Trophoblast cell (in vitro differentiated cells and primary cell): ENCODE measurements around the gene GSTM5.
"Not testable (repeated sequence)": the region's sequence is repeated elsewhere in the genome, so short reads cannot be mapped to it uniquely, and the experiment has no call there.

Experiments used
- DNase-seq, 2 donors: peaks; one replicate each; pipeline ENCODE4 v3.0.0-alpha.2; 2016
- H2AFZ ChIP-seq: 2 replicates; pipeline ENCODE4 v1.6.1; 2013; ENCODE audit warnings: low read length, moderate library complexity, mild to moderate bottlenecking; ENCODE audit not compliant: insufficient read depth, poor library complexity
- H2AK5ac ChIP-seq: 2 replicates; pipeline ENCODE4 v1.6.1; 2013; ENCODE audit warnings: mild to moderate bottlenecking, low read length
- H2BK120ac ChIP-seq: 2 replicates; pipeline ENCODE4 v1.6.1; 2013; ENCODE audit warnings: low read length, mild to moderate bottlenecking, moderate library complexity; ENCODE audit not compliant: insufficient read depth, poor library complexity
- H2BK12ac ChIP-seq: 2 replicates; pipeline ENCODE4 v1.6.1; 2013; ENCODE audit warnings: mild to moderate bottlenecking, low read length, moderate library complexity
- H2BK5ac ChIP-seq: 2 replicates; pipeline ENCODE4 v1.6.1; 2013; ENCODE audit warnings: low read length, low read depth, moderate library complexity, mild to moderate bottlenecking; ENCODE audit not compliant: poor library complexity
- H3K14ac ChIP-seq: 2 replicates; pipeline ENCODE4 v1.6.1; 2013; ENCODE audit warnings: mild to moderate bottlenecking, low read length
- H3K18ac ChIP-seq: 2 replicates; pipeline ENCODE4 v1.6.1; 2013; ENCODE audit warnings: mild to moderate bottlenecking, low read length
- H3K23ac ChIP-seq: 2 replicates; pipeline ENCODE4 v1.6.1; 2013; ENCODE audit warnings: low read length
- H3K27ac ChIP-seq: 2 replicates; pipeline ENCODE4 v1.5.1; 2013; ENCODE audit warnings: low read depth, mild to moderate bottlenecking, inconsistent platforms, low read length, moderate library complexity
- H3K27me3 ChIP-seq: 2 replicates; pipeline ENCODE4 v1.6.1; 2013; ENCODE audit warnings: inconsistent platforms, mild to moderate bottlenecking, low read length, moderate library complexity; ENCODE audit not compliant: insufficient read depth
- H3K36me3 ChIP-seq, 2 experiments: 1 replicate in 1 of 2; 2 replicates in 1 of 2; pipeline ENCODE4 v1.6.1; 2013; ENCODE audit warnings: low read length in 2 of 2, mild to moderate bottlenecking in 2 of 2, moderate library complexity in 1 of 2; ENCODE audit not compliant: insufficient read depth in 2 of 2, control insufficient read depth in 1 of 2
- H3K4ac ChIP-seq: 2 replicates; pipeline ENCODE4 v1.6.1; 2013; ENCODE audit warnings: low read depth, mild to moderate bottlenecking, low read length, moderate library complexity
- H3K4me1 ChIP-seq, 2 experiments: 1 replicate in 1 of 2; 2 replicates in 1 of 2; pipeline ENCODE4 v1.6.1; 2013; ENCODE audit warnings: low read length in 2 of 2, mild to moderate bottlenecking in 2 of 2, moderate library complexity in 1 of 2; ENCODE audit not compliant: insufficient read depth in 2 of 2, control insufficient read depth in 1 of 2
- H3K4me2 ChIP-seq: 2 replicates; pipeline ENCODE4 v1.6.1; 2013; ENCODE audit warnings: inconsistent platforms, mild to moderate bottlenecking, low read length, moderate library complexity
- H3K4me3 ChIP-seq: 2 replicates; pipeline ENCODE4 v1.5.1; 2013; ENCODE audit warnings: mild to moderate bottlenecking, low read depth, low read length, inconsistent platforms
- H3K79me1 ChIP-seq: one replicate; pipeline ENCODE4 v1.6.1; 2013; ENCODE audit warnings: low read length
- H3K79me2 ChIP-seq: 2 replicates; pipeline ENCODE4 v1.6.1; 2013; ENCODE audit warnings: low read length, mild to moderate bottlenecking; ENCODE audit not compliant: control insufficient read depth, insufficient read depth, poor library complexity
- H3K9ac ChIP-seq: 2 replicates; pipeline ENCODE4 v1.6.1; 2013; ENCODE audit warnings: mild to moderate bottlenecking, low read length
- H3K9me3 ChIP-seq: 2 replicates; pipeline ENCODE4 v1.6.1; 2013; ENCODE audit warnings: low read depth, mild to moderate bottlenecking, control low read depth, inconsistent platforms, low read length; ENCODE audit not compliant: insufficient read depth
- H4K12ac ChIP-seq: 2 replicates; pipeline ENCODE4 v1.6.1; 2013; ENCODE audit warnings: low read depth, mild to moderate bottlenecking, low read length, moderate library complexity
- H4K8ac ChIP-seq: 2 replicates; pipeline ENCODE4 v1.6.1; 2013; ENCODE audit warnings: low read depth, mild to moderate bottlenecking, low read length, moderate library complexity
- H4K91ac ChIP-seq: one replicate; pipeline ENCODE4 v1.6.1; 2013; ENCODE audit warnings: low read depth, mild to moderate bottlenecking, low read length, moderate library complexity
- WGBS: extraction: QIAGEN DNeasy Blood & Tissue Kit; methylation state at CpG from one replicate; pipeline ENCODE4 v1.1.7; 2013; ENCODE audit warnings: missing lambda C conversion rate; ENCODE audit not compliant: insufficient read length, insufficient coverage; ENCODE audit errors: extremely low coverage; 5-methylcytosine and 5-hydroxymethylcytosine counted together

GSTM5 gene

DNA sequence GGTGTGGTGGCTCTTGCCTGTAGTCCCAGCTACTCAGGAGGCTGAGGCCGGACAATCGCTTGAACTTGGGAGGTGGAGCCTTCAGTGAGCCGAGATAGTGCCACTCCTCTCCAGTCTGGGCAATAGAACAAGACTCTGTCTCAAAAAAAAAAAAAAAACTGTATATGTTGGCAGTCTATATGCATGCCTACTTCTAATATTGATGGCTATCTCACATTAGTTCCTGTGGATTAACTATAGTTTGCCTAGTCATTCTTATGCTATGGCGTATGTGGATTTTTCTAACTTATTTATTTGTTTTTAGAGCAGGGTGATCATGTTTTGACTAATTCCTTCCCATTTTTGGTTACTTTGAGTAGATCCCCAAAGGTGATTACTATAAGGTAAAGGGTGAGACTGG is 15.0 kb upstream of the GSTM5 start:
- Histone ChIP-seq H3K36me3 (no peaks in the 10 kb centered on the region), H3K18ac (no peak overlapping the region), H2AK5ac (no peak overlapping the region), H2BK5ac (no peak overlapping the region), H3K9ac (no peak overlapping the region), H3K27ac (no peak overlapping the region), H3K4ac (no peak overlapping the region), H2AFZ (no peak overlapping the region), H3K4me3 (no peak overlapping the region), H3K27me3 (no peaks in the 10 kb centered on the region), H4K8ac (no peak overlapping the region), H2BK12ac (no peak overlapping the region), H3K79me2 (no peaks in the 10 kb centered on the region), H4K12ac (no peak overlapping the region), H4K91ac (no peak overlapping the region), H3K4me1 (no peaks in the 10 kb centered on the region), H3K79me1 (no peaks in the 10 kb centered on the region), H3K23ac (no peak overlapping the region), H3K4me2 (no peak overlapping the region), H3K14ac (no peak overlapping the region), H3K9me3 (no peaks in the 10 kb centered on the region), H2BK120ac (no peak overlapping the region)
- no CpG with 5 or more reads among the region's 4 CpGs for WGBS
- no peak for DNase-seq

DNA sequence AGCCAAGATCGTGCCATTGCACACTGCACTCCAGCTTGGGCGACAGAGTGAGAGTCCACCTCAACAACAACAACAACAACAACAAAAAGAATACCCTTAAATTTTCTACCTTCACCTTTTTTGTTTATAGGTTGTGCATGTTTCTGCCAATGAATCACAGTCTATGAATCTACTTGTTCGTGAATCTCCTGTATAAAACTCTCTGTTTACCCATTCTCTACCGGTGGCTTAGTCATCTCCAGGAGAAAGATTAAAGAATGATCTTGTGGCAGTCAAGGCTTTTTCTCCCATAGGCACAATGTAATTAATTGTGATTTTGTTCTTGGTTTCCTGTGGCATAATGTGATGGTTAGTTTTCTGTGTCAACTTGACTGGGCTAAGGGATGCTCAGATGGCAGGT is 14.2 kb upstream of the GSTM5 start:
- not testable (repeated sequence) for H3K27me3 ChIP-seq, H2BK120ac ChIP-seq, H3K36me3 ChIP-seq, H2BK12ac ChIP-seq, H2AK5ac ChIP-seq, H3K18ac ChIP-seq, DNase-seq, H4K8ac ChIP-seq, H3K27ac ChIP-seq, H3K4ac ChIP-seq, H3K9me3 ChIP-seq, H3K4me3 ChIP-seq, H3K14ac ChIP-seq, H2BK5ac ChIP-seq, H3K23ac ChIP-seq, H3K4me2 ChIP-seq, H3K4me1 ChIP-seq, H3K79me2 ChIP-seq, H2AFZ ChIP-seq, H3K79me1 ChIP-seq, H3K9ac ChIP-seq, H4K12ac ChIP-seq, H4K91ac ChIP-seq
- no CpG with 5 or more reads among the region's 4 CpGs for whole genome bisulfite sequencing

DNA sequence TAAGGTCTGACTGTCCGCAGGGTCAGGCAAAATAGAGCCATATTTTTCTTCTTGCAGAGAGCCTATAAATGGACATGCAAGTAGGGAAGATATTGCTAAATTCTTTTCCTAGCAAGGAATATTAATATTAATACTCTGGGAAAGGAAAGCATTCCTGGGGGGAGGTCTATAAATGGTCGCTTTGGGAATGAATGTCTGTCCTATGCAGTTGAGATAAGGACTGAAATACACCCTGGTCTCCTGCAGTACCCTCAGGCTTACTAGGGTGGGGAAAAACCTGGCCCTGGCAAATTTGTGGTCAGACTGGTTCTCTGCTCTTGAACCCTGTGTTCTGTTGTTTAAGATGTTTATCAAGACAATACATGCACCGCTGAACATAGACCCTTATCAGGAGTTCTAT is 9.1 kb upstream of the GSTM5 start:
- not testable (repeated sequence) for H3K18ac ChIP-seq, H3K9me3 ChIP-seq, H4K12ac ChIP-seq, H3K27ac ChIP-seq, H4K91ac ChIP-seq, H3K79me1 ChIP-seq, H2BK12ac ChIP-seq, H3K23ac ChIP-seq, H3K4ac ChIP-seq, H2BK5ac ChIP-seq, H2BK120ac ChIP-seq, H2AK5ac ChIP-seq, DNase-seq, H3K4me1 ChIP-seq, H3K4me3 ChIP-seq, H3K27me3 ChIP-seq, H3K36me3 ChIP-seq, H3K9ac ChIP-seq, H3K14ac ChIP-seq, H3K79me2 ChIP-seq, H2AFZ ChIP-seq, H3K4me2 ChIP-seq, H4K8ac ChIP-seq
- WGBS, result no CpG with 5 or more reads among the region's 3 CpGs

DNA sequence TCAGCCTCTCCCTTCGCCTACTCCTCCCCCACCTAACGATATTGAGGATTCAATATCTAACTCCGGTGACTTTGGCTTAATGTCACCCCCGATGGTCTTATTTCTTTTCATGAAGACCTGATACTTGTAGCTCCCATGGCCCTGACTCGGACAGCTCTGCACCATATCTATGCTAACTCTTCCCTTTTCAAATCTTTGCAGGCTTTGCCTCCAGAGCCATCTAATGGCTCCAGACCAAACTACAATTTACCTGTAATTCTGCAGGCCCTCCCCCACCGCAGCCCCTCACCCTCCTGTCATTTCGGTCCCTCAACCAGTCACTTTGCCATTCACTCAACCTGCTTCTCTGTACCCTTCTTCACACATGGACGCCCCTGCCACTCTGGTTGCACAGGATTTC is 7.9 kb upstream of the GSTM5 start:
- no peak overlapping the region for H3K4ac ChIP-seq
- H2BK12ac ChIP-seq, result no peak overlapping the region
- H2BK120ac ChIP-seq, result no peak overlapping the region
- no CpG with 5 or more reads among the region's 8 CpGs for WGBS
- H3K4me3 ChIP-seq, result no peak overlapping the region
- H3K23ac ChIP-seq, result no peak overlapping the region
- H2BK5ac ChIP-seq, result no peak overlapping the region
- H3K36me3 ChIP-seq, result no peaks in the 10 kb centered on the region
- no peaks in the 10 kb centered on the region for H3K79me1 ChIP-seq
- H3K4me2 ChIP-seq, result no peak overlapping the region
- no peak overlapping the region for H3K9ac ChIP-seq
- no peak overlapping the region for H3K18ac ChIP-seq
- H2AFZ ChIP-seq, result no peak overlapping the region
- H4K91ac ChIP-seq, result no peak overlapping the region
- H3K27ac ChIP-seq, result no peak overlapping the region
- no peaks in the 10 kb centered on the region for H3K79me2 ChIP-seq
- DNase-seq, result no peak
- no peaks in the 10 kb centered on the region for H3K27me3 ChIP-seq
- H2AK5ac ChIP-seq, result no peak overlapping the region
- H4K8ac ChIP-seq, result no peak overlapping the region
- H3K4me1 ChIP-seq, result no peaks in the 10 kb centered on the region
- H4K12ac ChIP-seq, result no peak overlapping the region
- peaks cover 6% of the 10 kb centered on the region for H3K9me3 ChIP-seq
- H3K14ac ChIP-seq, result no peak overlapping the region
